ENCODE data around the gene BNC2.

- TF ChIP-seq RAD21 (IDR thresholded peaks at IDR 0.05; ENCODE audit: low read depth) (no peak), CREB1 (IDR thresholded peaks at IDR 0.05; ENCODE audit: low read depth) (no peak), EGR1 (IDR thresholded peaks at IDR 0.05) (no peak), MAX (IDR thresholded peaks at IDR 0.05) (no peak), EP300 (IDR thresholded peaks at IDR 0.05; ENCODE audit: borderline replicate concordance) (no peak), TAF1 (IDR thresholded peaks at IDR 0.05; ENCODE audit: low read depth) (no peak)
- TF ChIP-seq, protein P1, sequence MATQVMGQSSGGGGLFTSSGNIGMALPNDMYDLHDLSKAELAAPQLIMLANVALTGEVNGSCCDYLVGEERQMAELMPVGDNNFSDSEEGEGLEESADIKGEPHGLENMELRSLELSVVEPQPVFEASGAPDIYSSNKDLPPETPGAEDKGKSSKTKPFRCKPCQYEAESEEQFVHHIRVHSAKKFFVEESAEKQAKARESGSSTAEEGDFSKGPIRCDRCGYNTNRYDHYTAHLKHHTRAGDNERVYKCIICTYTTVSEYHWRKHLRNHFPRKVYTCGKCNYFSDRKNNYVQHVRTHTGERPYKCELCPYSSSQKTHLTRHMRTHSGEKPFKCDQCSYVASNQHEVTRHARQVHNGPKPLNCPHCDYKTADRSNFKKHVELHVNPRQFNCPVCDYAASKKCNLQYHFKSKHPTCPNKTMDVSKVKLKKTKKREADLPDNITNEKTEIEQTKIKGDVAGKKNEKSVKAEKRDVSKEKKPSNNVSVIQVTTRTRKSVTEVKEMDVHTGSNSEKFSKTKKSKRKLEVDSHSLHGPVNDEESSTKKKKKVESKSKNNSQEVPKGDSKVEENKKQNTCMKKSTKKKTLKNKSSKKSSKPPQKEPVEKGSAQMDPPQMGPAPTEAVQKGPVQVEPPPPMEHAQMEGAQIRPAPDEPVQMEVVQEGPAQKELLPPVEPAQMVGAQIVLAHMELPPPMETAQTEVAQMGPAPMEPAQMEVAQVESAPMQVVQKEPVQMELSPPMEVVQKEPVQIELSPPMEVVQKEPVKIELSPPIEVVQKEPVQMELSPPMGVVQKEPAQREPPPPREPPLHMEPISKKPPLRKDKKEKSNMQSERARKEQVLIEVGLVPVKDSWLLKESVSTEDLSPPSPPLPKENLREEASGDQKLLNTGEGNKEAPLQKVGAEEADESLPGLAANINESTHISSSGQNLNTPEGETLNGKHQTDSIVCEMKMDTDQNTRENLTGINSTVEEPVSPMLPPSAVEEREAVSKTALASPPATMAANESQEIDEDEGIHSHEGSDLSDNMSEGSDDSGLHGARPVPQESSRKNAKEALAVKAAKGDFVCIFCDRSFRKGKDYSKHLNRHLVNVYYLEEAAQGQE (IDR thresholded peaks at IDR 0.05; ENCODE audit: low read depth) = no peak
Measured at GRCh38 chr9:16460696-16461095, 409.8 kb downstream of the BNC2 start.

Data from Ishikawa (cell line).